ENCODE results near the gene LRRC37B.
"Not testable (repeated sequence)": the region's sequence is repeated elsewhere in the genome, so short reads cannot be mapped to it uniquely, and the experiment has no call there.

LRRC37B gene

GRCh38 chr17:32084942-32085829 lies 78.0 kb downstream of the LRRC37B start:
- not testable (repeated sequence) for ATAC-seq

DNA sequence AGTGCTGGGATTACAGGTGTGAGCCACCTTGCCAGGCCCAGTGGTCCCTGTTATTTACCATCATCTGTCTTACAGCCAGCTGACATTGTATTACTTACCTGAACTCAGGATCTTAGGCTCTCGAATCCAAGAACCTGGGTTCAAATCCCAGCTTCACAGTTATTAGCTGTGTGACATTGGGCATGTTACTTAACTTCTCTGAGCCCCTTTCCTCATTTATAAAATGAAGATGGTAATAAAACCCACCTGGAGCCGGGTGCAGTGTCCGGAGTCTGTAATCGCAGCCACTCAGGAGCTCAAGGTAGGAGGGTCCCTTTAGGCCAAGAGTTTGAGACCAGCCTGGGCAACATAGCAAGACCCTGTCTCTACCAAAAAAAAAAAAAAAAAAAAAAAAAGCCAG lies 79.7 kb downstream of the LRRC37B start:
- ATAC-seq, result not testable (repeated sequence)

GRCh38 chr17:32092062-32092461 lies 84.9 kb downstream of the LRRC37B start:
- ATAC-seq, result not testable (repeated sequence)

DNA sequence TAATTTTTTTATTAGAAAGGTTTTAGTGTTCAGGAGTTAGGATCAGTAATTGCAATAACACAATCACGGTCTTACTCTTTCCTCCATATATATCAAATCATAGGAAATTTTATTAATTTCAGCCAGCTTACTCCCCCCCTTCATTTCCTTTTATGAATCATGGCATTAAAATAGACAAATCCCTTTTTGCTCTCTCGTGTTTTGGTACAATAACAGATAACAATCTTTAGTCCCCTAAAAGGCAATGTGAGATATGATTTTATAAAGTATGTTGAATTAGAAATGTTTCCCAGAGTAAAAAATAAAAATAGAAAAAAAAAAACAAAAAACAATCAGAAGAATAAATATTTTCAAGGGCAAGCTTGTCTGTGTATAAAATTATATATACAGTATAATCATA lies 92.5 kb downstream of the LRRC37B start:
- TF ChIP-seq CSRNP3 (CRISPR knock-in tag; IDR thresholded peaks at IDR 0.05) (no peak), ZNF8 (CRISPR knock-in tag; IDR thresholded peaks at IDR 0.05) (no peak), OSR1 (CRISPR knock-in tag; IDR thresholded peaks at IDR 0.05) (no peak)
- TF ChIP-seq, protein P1, sequence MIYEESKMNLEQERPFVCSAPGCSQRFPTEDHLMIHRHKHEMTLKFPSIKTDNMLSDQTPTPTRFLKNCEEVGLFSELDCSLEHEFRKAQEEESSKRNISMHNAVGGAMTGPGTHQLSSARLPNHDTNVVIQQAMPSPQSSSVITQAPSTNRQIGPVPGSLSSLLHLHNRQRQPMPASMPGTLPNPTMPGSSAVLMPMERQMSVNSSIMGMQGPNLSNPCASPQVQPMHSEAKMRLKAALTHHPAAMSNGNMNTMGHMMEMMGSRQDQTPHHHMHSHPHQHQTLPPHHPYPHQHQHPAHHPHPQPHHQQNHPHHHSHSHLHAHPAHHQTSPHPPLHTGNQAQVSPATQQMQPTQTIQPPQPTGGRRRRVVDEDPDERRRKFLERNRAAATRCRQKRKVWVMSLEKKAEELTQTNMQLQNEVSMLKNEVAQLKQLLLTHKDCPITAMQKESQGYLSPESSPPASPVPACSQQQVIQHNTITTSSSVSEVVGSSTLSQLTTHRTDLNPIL (CRISPR knock-in tag; IDR thresholded peaks at IDR 0.05; ENCODE audit: low read depth), result no peak
- no peak for ATAC-seq

DNA sequence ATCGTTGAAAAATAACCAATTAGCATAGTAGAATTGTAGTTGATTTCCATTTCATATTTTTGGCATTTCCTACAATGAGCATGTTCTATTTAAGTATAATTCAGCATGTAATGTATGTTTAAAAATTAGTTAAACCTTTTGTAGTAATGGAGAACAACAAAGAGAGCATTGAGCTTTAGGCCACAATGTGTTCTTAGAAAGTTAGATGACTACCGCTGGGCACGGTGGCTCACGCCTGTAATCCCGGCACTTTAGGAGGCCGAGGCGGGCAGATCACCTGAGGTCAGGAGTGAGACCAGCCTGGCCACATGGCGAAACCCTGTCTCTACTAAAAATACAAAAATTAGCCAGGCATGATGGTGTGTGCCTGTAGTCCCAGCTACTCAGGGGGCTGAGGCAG lies 93.1 kb downstream of the LRRC37B start:
- not testable (repeated sequence) for ATAC-seq

DNA sequence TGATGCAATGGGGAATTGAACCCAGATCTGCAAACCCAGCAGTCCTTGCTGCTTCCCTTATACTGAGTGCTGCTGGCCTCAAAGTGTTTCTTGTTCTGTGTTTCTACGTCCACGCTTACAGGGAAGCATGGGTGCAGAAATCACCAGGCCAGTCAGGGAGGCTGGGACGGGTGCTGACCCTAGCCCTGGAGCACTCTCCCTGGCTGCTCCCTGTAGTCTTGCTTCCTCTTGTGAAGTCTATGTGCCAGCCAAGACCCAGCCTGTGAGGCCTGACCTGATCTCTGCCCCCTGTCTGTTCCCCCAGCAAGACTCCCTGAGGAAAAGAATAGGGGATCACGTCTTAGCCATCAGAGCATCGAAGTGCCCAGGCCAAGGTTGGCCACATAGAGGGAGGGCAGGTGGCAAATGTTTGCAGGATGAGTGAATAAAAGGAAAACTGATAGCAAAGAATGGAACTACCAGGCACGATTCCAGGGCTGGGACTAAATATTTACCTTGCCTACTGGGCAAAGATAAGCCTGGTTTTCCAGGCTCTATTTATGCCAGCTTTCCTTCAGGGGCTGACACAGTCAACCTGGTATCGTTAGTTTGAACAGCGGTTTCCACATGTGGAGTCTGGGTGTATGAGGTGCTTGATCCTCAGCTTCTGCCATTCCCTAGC lies 93.9 kb downstream of the LRRC37B start:
- no peak for ATAC-seq
- no peak for TF ChIP-seq ISL1 (CRISPR knock-in tag; IDR thresholded peaks at IDR 0.05)
- no peak for TF ChIP-seq SNAI2 (CRISPR knock-in tag; IDR thresholded peaks at IDR 0.05)
- no peak for TF ChIP-seq CSDC2 (CRISPR knock-in tag; IDR thresholded peaks at IDR 0.05)
- TF ChIP-seq ZNF8 (CRISPR knock-in tag; IDR thresholded peaks at IDR 0.05), result no peak
- TF ChIP-seq ZNF70 (CRISPR knock-in tag; IDR thresholded peaks at IDR 0.05), result no peak
- no peak for TF ChIP-seq TCF4 (CRISPR knock-in tag; IDR thresholded peaks at IDR 0.05; ENCODE audit: borderline replicate concordance)
- TF ChIP-seq, protein P2, sequence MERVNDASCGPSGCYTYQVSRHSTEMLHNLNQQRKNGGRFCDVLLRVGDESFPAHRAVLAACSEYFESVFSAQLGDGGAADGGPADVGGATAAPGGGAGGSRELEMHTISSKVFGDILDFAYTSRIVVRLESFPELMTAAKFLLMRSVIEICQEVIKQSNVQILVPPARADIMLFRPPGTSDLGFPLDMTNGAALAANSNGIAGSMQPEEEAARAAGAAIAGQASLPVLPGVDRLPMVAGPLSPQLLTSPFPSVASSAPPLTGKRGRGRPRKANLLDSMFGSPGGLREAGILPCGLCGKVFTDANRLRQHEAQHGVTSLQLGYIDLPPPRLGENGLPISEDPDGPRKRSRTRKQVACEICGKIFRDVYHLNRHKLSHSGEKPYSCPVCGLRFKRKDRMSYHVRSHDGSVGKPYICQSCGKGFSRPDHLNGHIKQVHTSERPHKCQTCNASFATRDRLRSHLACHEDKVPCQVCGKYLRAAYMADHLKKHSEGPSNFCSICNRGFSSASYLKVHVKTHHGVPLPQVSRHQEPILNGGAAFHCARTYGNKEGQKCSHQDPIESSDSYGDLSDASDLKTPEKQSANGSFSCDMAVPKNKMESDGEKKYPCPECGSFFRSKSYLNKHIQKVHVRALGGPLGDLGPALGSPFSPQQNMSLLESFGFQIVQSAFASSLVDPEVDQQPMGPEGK (CRISPR knock-in tag; IDR thresholded peaks at IDR 0.05; ENCODE audit: borderline replicate concordance), result no peak
- TF ChIP-seq ESRRG (CRISPR knock-in tag; IDR thresholded peaks at IDR 0.05), result no peak

DNA sequence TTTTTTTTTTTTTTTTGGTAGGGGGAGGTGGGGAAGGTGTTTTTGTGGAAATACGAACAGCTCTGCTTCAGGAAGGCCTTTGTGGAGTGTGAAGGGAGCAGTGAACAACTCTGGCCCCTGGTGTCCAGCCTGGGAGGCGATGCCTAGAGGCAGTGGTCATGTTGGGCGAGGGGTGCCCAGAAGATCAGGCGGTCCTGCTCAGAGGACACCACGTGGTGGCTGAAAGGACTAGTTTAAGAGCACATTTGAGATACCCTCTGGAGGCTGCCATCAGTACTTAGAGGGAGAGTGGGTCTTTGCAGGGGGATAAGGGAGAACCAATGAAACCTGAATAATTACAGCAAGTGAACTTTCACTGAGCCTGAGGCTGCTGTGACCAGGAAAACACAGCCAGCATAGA lies 95.0 kb downstream of the LRRC37B start:
- ATAC-seq, result no peak; the same call in 2 of the 3 replicates
- no peak for TF ChIP-seq CSDC2 (CRISPR knock-in tag; IDR thresholded peaks at IDR 0.05)
- TF ChIP-seq, protein P1 (CRISPR knock-in tag; IDR thresholded peaks at IDR 0.05; ENCODE audit: low read depth), result no peak
- no peak for TF ChIP-seq ISL1 (CRISPR knock-in tag; IDR thresholded peaks at IDR 0.05)
- no peak for TF ChIP-seq OSR1 (CRISPR knock-in tag; IDR thresholded peaks at IDR 0.05)
- TF ChIP-seq, protein P3, sequence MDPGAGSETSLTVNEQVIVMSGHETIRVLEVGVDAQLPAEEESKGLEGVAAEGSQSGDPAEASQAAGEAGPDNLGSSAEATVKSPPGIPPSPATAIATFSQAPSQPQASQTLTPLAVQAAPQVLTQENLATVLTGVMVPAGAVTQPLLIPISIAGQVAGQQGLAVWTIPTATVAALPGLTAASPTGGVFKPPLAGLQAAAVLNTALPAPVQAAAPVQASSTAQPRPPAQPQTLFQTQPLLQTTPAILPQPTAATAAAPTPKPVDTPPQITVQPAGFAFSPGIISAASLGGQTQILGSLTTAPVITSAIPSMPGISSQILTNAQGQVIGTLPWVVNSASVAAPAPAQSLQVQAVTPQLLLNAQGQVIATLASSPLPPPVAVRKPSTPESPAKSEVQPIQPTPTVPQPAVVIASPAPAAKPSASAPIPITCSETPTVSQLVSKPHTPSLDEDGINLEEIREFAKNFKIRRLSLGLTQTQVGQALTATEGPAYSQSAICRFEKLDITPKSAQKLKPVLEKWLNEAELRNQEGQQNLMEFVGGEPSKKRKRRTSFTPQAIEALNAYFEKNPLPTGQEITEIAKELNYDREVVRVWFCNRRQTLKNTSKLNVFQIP (CRISPR knock-in tag; IDR thresholded peaks at IDR 0.05; ENCODE audit: borderline replicate concordance, low read depth), result no peak
- TF ChIP-seq SNAI2 (CRISPR knock-in tag; IDR thresholded peaks at IDR 0.05), result no peak
- no peak for TF ChIP-seq ESRRG (CRISPR knock-in tag; IDR thresholded peaks at IDR 0.05)
- TF ChIP-seq, protein P2 (CRISPR knock-in tag; IDR thresholded peaks at IDR 0.05; ENCODE audit: borderline replicate concordance), result no peak
- no peak for TF ChIP-seq TCF4 (CRISPR knock-in tag; IDR thresholded peaks at IDR 0.05; ENCODE audit: borderline replicate concordance)
- no peak for TF ChIP-seq PPARA (CRISPR knock-in tag; IDR thresholded peaks at IDR 0.05; ENCODE audit: borderline replicate concordance)
- no peak for TF ChIP-seq GLIS3 (CRISPR knock-in tag; IDR thresholded peaks at IDR 0.05)
- TF ChIP-seq ZNF70 (CRISPR knock-in tag; IDR thresholded peaks at IDR 0.05), result no peak
- TF ChIP-seq ARNTL (CRISPR knock-in tag; IDR thresholded peaks at IDR 0.05; ENCODE audit: borderline replicate concordance, low read depth), result no peak
- TF ChIP-seq RARB (CRISPR knock-in tag; IDR thresholded peaks at IDR 0.05), result no peak
- TF ChIP-seq BACH2 (CRISPR knock-in tag; IDR thresholded peaks at IDR 0.05; ENCODE audit: borderline replicate concordance), result no peak
- TF ChIP-seq ZC3H10 (CRISPR knock-in tag; IDR thresholded peaks at IDR 0.05), result no peak
- no peak for TF ChIP-seq ZFP30 (CRISPR knock-in tag; IDR thresholded peaks at IDR 0.05)
- no peak for TF ChIP-seq ZNF565 (CRISPR knock-in tag; conservative IDR thresholded peaks at IDR 0.05; ENCODE audit: low read depth)
